Muscle of leg (tissue), 11 donors: ENCODE results near the gene CLDN24. TPM values are rescaled to one million over a fixed set of nuclear protein-coding genes. Genes with fewer than 3 reads are reported as not detected.

Experiments used
- DNase-seq: peaks from one replicate; pipeline ENCODE4 v3.0.0; 2013
- H3K27ac ChIP-seq: one replicate; pipeline ENCODE4 v1.5.1; 2013; ENCODE audit warnings: mild to moderate bottlenecking, low read length, control low read depth
- H3K27me3 ChIP-seq: one replicate; pipeline ENCODE4 v1.6.1; 2013; ENCODE audit warnings: low read length; ENCODE audit not compliant: control insufficient read depth, insufficient read depth
- H3K36me3 ChIP-seq: one replicate; pipeline ENCODE4 v1.6.1; 2013; ENCODE audit warnings: low read length; ENCODE audit not compliant: control insufficient read depth, insufficient read depth
- H3K4me1 ChIP-seq: one replicate; pipeline ENCODE4 v1.6.1; 2013; ENCODE audit warnings: low read length; ENCODE audit not compliant: control insufficient read depth, insufficient read depth
- H3K4me3 ChIP-seq: one replicate; pipeline ENCODE4 v1.5.1; 2013; ENCODE audit warnings: low read length, control low read depth
- H3K9me3 ChIP-seq: replicated peaks from 2 replicates; pipeline ENCODE4 v1.6.1; 2013; ENCODE audit warnings: low read depth, low read length; ENCODE audit not compliant: control insufficient read depth
- WGBS: methylation state at CpG from one replicate; pipeline ENCODE4 v1.1.5; 2013; ENCODE audit warnings: missing lambda C conversion rate; ENCODE audit not compliant: insufficient coverage; 5-methylcytosine and 5-hydroxymethylcytosine counted together
- polyA plus RNA-seq, 8 donors: library from polyadenylated mRNA; unstranded; fragments of 120-200 nt; gene quantifications; one replicate each; pipeline versions ENCODE4 v1.2.1 to v1.2.3, GENCODE V29; 2013; ENCODE audit warnings: inconsistent platforms in 1 of 8, low replicate concordance in 1 of 8; ENCODE audit not compliant: insufficient read length in 8 of 8, insufficient read depth in 1 of 8
- total RNA-seq: library from RNA; stranded (reverse); fragments of 120-200 nt; gene quantifications from one replicate; pipeline ENCODE4 v1.2.4, GENCODE V29; 2013

Gene CLDN24
- total and polyA plus RNA-seq, 9 donors, result 0.34 TPM; not detected in 8

DNA sequence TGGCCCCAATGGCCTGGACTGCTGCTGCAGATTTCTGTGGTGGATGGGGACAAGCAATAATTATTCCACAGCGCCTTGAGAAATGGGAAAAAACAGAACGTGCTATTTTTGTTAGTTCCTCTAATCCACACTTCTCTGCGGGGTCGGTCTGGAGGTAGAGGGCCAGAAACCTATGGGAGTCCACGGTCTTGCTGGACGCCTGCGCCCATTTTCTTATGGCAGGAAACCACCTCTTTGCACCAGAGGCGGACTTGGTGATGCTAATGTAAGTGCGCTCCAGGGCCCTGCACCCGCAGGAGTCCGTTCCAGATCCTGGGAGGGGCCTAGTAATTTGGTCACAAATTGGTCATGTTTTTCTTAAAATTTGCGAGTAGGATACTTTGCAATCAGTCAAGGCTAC lies 25.9 kb upstream of the CLDN24 start:
- no peaks in the 10 kb centered on the region for H3K9me3 ChIP-seq
- H3K4me1 ChIP-seq, result peaks cover 12% of the 10 kb centered on the region
- H3K27me3 ChIP-seq, result no peaks in the 10 kb centered on the region
- no peaks in the 10 kb centered on the region for H3K36me3 ChIP-seq
- H3K27ac ChIP-seq, result no peak overlapping the region
- H3K4me3 ChIP-seq, result no peak overlapping the region
- no peak for DNase-seq
- WGBS, result 92% methylated on average over 4 of the region's 12 CpGs

DNA sequence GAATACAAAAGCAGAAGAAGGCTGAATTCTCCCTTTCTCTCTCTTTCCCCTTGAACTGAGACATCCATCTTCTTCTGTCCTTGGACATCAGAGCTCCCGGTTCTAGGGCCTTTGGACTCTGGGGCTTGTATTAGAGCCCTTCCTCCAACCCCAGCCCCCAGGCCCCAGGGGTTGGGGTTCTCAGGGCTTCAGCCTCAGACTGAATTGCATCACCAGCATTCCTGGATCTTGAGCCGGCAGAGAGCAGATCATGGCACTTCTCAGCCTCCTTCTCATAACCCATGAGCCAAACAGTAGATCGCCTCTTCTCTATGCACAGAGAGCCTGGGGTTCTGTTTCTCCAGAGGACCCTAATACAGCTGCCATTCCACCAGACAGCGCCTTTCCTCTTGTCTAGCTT lies 25.3 kb upstream of the CLDN24 start:
- Histone ChIP-seq H3K4me1 (peaks cover 18% of the 10 kb centered on the region), H3K4me3 (no peak overlapping the region), H3K27ac (no peak overlapping the region), H3K36me3 (no peaks in the 10 kb centered on the region), H3K9me3 (no peaks in the 10 kb centered on the region), H3K27me3 (no peaks in the 10 kb centered on the region)
- 64% methylated on average over 2 of the region's 4 CpGs for WGBS
- no peak for DNase-seq

- WGBS, result 84% methylated on average over 6 of the region's 8 CpGs
- no peak overlapping the region for H3K4me3 ChIP-seq
- H3K27me3 ChIP-seq, result no peaks in the 10 kb centered on the region
- no peaks in the 10 kb centered on the region for H3K36me3 ChIP-seq
- no peak for DNase-seq
- H3K27ac ChIP-seq, result no peak overlapping the region
- H3K4me1 ChIP-seq, result peaks cover 20% of the 10 kb centered on the region
- H3K9me3 ChIP-seq, result no peaks in the 10 kb centered on the region
Measured at GRCh38 chr4:183347146-183347545, 24.9 kb upstream of the CLDN24 start.

DNA sequence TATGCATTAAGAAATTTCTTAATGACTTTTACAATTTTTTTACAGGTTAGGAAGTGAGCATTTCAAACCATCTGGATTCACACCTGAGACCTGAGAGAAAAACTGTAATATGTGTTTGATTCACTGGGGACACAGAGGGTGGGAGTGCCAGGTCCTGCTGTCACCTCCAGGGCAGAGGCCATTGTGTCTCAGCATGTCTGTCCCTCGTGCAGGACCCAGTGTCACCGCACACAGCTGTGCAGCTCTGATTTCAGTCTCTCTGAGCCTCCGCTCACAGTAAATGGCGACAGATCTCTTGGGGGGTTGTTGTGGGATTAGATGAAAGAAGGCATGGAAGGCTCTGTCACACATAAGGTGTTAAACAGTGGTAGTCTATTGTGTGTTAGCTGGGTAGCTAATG lies 23.0 kb upstream of the CLDN24 start:
- WGBS, result 70% methylated on average over 3 of the region's 4 CpGs
- DNase-seq, result no peak
- H3K4me3 ChIP-seq, result no peak overlapping the region
- H3K27me3 ChIP-seq, result no peaks in the 10 kb centered on the region
- H3K36me3 ChIP-seq, result no peaks in the 10 kb centered on the region
- no peaks in the 10 kb centered on the region for H3K9me3 ChIP-seq
- H3K4me1 ChIP-seq, result peaks cover 20% of the 10 kb centered on the region
- H3K27ac ChIP-seq, result no peak overlapping the region

- no peak overlapping the region for H3K4me3 ChIP-seq
- H3K9me3 ChIP-seq, result no peaks in the 10 kb centered on the region
- no peak for DNase-seq
- H3K36me3 ChIP-seq, result no peaks in the 10 kb centered on the region
- no peaks in the 10 kb centered on the region for H3K27me3 ChIP-seq
- peaks cover 20% of the 10 kb centered on the region for H3K4me1 ChIP-seq
- WGBS, result 92% methylated on average over 15 of the region's 15 CpGs
- H3K27ac ChIP-seq, result no peak overlapping the region
Measured at GRCh38 chr4:183344523-183345255, 22.5 kb upstream of the CLDN24 start.

GRCh38 chr4:183343730-183344129 lies 21.5 kb upstream of the CLDN24 start:
- Histone ChIP-seq H3K4me3 (no peak overlapping the region), H3K9me3 (no peaks in the 10 kb centered on the region), H3K27me3 (no peaks in the 10 kb centered on the region), H3K36me3 (no peaks in the 10 kb centered on the region), H3K27ac (no peak overlapping the region), H3K4me1 (peaks cover 20% of the 10 kb centered on the region)
- 100% methylated on average over 2 of the region's 7 CpGs for WGBS
- no peak for DNase-seq

DNA sequence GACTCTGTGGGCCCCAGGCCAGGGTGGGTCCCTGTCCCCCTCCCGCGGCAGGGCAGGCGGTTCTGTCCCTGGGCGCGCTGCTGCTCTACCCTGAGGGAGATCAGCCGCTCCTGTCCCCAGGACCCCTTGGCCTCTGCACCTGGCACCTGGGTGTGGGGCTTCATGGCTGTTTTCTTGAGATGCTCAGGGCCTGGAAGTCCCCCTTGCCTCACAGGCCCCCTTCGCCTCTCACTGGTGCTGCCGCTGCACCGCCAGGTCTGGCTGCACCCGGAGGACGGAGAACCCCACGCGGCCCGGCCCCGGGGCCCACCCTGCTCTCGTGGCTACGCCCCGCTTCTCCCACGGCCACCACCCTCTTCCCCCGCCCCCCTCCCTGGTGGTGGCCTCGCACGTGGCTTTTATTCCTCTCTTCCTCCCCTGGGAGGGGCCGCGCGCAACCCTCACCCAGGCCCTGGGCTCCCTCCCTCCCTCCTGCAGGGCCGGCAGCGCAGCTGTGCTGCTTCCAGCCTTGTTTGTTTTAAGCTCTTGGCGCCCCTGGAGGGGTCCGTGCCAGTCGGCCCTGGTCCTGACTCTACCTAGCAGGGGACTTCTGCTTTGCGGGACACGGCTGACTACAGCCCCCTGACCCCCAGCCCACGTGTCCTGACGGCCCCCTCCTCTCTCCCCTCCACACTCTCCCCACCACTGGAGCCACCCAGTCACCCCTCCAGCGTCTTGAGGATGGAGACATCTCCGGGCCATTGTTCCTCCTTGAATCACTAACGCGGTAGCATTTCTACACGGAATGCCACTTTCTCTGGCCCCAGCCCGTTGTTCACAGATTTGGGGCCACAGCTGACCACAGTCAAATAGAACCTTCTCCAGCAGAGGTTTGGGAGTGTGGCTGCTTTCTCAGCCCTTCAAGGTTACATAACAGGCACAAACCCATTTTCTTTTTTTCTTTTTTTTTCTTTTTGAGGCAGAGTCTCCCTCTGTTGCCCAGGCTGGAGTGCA lies 20.6 kb upstream of the CLDN24 start:
- H3K9me3 ChIP-seq, result no peaks in the 10 kb centered on the region
- DNase-seq, result peak; percentile 36
- no peaks in the 10 kb centered on the region for H3K27me3 ChIP-seq
- H3K27ac ChIP-seq, result no peak overlapping the region
- 13% methylated on average over 29 of the region's 40 CpGs for WGBS
- H3K36me3 ChIP-seq, result no peaks in the 10 kb centered on the region
- H3K4me3 ChIP-seq, result peak overlapping the region; percentile 17
- peaks cover 17% of the 10 kb centered on the region for H3K4me1 ChIP-seq

DNA sequence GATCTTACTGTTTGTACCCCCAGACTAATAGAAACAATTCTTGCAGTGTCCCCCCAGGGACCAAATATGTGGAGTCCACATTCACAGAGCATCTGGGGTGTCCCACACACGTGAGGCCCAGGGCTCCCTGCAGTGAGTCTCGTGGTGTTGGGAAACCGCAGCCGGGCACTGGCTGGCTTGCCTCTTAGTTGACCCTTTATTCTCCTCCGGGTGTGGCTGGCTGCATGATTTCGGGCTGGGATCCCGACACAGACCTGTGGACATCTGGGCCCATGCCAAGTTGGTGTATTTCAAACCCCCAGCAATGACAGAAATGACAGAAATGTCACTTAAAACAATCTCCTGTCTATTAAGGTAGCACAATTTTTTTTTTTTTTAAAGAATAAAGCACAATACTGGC lies 15.6 kb upstream of the CLDN24 start:
- H3K4me3 ChIP-seq, result no peak overlapping the region
- no peaks in the 10 kb centered on the region for H3K36me3 ChIP-seq
- peaks cover 7% of the 10 kb centered on the region for H3K4me1 ChIP-seq
- H3K27me3 ChIP-seq, result peaks cover 2% of the 10 kb centered on the region
- no peak overlapping the region for H3K27ac ChIP-seq
- H3K9me3 ChIP-seq, result no peaks in the 10 kb centered on the region
- DNase-seq, result no peak
- WGBS, result 73% methylated on average over 7 of the region's 7 CpGs

- no peaks in the 10 kb centered on the region for H3K36me3 ChIP-seq
- no peak overlapping the region for H3K4me3 ChIP-seq
- no peaks in the 10 kb centered on the region for H3K9me3 ChIP-seq
- H3K27me3 ChIP-seq, result peaks cover 2% of the 10 kb centered on the region
- H3K4me1 ChIP-seq, result peaks cover 2% of the 10 kb centered on the region
- DNase-seq, result no peak
- H3K27ac ChIP-seq, result no peak overlapping the region
- WGBS, result 79% methylated on average over 6 of the region's 9 CpGs
Measured at GRCh38 chr4:183337349-183337748, 15.1 kb upstream of the CLDN24 start.

DNA sequence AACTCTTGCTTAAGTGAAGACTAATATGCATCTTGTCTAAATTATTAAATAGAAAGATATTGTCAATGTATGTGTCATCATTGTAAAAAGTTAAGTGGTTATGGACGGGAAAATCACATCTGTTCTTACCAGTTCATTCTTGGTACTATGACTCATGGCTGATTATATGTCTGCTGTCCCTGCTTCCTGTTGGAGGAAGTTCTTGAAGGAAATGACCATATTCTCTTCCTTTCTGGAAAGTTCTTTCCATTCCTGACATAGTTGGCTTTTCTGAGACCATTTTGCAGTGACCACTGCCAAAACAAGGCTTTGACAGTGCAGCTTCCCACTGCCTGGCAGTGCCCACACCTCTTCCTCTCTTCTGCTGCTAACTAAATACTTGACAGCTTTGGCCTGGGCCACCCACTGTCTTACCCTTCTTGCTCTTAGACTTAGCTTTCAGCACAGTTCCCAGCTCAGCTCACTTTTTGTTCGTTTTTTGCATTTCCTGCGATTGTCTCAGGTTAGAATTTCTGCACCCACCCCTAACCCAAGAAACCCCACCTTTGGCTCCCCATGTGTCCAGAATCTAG lies 13.2 kb upstream of the CLDN24 start:
- WGBS, result 100% methylated on average over 1 of the region's 3 CpGs
- Histone ChIP-seq H3K27ac (peak overlapping the region; percentile 54), H3K4me3 (no peak overlapping the region)

More for the DNA sequence above, 13.2 kb upstream of the CLDN24 start:
- Histone ChIP-seq H3K4me1 (peaks cover 2% of the 10 kb centered on the region), H3K27me3 (peaks cover 2% of the 10 kb centered on the region), H3K36me3 (no peaks in the 10 kb centered on the region), H3K9me3 (no peaks in the 10 kb centered on the region)
- DNase-seq, result peak; percentile 42
